ENCODE measurements around the gene TMEM88. TPM values are rescaled to one million over a fixed set of nuclear protein-coding genes. Genes with fewer than 3 reads are reported as not detected.
A peak's percentile ranks its signal among the peaks of the same experiment; 100 is the strongest.

The TMEM88 gene
- total RNA-seq, 4 donors from 2014 or later: 1.5 to 3.8 (median 1.6) TPM; not detected in 1

DNA sequence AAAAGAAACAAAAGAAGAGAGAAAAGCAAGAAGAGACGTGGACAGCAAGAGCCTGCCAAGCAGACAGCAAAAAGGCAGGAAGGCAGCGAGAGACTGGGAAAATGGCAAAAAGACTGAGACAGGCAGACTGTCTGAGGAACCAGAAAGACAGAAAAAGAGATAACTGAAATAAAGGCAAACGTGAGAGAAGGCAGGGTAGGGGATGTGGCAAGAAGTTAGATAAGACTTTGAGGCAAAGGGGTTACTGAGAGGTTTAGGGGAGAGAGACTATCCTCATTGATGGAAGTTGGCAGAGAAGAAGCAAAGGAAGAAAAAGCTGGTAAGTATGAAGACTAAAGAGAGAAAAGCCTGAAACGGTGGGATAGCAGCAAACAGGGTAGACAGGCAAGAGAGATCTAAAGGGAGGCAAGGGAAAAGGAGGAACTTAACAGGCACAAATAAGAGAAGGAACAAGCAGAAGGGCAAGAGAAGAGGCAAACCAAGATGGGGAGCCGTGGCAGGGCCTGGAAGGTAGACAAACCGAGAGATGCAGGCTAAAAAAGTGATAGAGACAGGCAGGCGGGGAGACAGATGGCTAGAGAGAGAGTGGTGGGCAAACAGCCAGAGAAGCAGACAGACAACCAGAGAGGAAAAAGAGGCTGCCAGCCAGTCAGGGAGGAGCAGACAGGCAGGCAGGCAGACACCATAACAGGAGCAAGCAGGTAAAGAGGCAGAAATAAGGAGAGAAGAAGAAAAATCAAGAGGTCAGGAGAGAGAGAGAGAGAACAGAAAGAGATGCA is 26.6 kb downstream of the TMEM88 start:
- H3K27me3 ChIP-seq: no peaks in the 10 kb centered on the region
- H3K4me1 ChIP-seq: peaks cover 20 to 55% (median 24%) of the 10 kb centered on the region in 3 donors
- no peak for TF ChIP-seq POLR2A (IDR thresholded peaks at IDR 0.05)
- TF ChIP-seq, protein P1, sequence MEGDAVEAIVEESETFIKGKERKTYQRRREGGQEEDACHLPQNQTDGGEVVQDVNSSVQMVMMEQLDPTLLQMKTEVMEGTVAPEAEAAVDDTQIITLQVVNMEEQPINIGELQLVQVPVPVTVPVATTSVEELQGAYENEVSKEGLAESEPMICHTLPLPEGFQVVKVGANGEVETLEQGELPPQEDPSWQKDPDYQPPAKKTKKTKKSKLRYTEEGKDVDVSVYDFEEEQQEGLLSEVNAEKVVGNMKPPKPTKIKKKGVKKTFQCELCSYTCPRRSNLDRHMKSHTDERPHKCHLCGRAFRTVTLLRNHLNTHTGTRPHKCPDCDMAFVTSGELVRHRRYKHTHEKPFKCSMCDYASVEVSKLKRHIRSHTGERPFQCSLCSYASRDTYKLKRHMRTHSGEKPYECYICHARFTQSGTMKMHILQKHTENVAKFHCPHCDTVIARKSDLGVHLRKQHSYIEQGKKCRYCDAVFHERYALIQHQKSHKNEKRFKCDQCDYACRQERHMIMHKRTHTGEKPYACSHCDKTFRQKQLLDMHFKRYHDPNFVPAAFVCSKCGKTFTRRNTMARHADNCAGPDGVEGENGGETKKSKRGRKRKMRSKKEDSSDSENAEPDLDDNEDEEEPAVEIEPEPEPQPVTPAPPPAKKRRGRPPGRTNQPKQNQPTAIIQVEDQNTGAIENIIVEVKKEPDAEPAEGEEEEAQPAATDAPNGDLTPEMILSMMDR (IDR thresholded peaks at IDR 0.05): no peak
- DNase-seq: no peak
- peak overlapping the region in 2 of 4 donors; percentile 13 to 99 for H3K27ac ChIP-seq
- no peaks in the 10 kb centered on the region for H3K9me3 ChIP-seq
- H3K4me3 ChIP-seq: no peak overlapping the region
- H3K36me3 ChIP-seq: peaks cover 0 to 39% (median 0%) of the 10 kb centered on the region in 3 donors
- WGBS, 2 donors: 44 to 47% methylated on average over 7 of the region's 7 CpGs
- intact Hi-C loops (cut with DNase I): no loop called here

DNA sequence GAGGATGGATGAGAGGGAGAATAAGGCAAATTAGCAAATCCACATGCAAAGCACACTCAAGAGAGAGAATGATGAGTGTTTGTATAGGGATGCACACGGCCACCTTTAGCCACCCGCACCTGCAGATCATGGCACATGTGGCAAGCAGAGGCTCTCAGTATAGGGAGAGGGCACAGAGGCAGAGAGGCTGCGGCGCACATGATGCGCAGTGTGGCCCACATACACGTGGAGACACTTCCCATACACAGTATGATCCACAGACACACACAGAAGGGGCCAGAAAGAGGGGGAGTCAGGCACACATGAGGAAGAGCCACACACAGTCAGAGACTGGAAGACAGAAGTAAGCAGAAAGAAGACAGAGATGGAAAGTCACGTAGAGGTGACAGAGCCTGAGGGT is 27.2 kb downstream of the TMEM88 start:
- WGBS, 2 donors: 57 to 67% methylated on average over 7 of the region's 7 CpGs

DNA sequence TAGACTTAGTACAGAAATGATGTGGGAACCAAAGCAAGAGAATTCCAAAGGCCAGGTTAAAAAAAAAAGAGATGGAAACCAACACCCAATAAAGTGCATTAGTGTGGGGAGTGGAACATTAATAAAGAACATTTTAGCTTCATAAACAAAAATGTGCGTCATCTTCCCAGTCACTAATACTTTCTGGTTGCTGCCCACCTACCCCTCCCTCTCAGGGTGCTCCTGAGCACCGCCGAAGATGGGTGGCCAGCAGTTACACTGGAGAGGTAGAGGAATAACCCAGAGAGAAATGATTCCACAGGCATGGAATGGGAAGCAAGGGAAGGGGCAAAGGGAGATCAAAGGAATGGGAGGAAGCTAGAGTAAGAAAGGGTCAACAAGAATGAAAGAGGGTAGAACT is 27.8 kb downstream of the TMEM88 start:
- DNase-seq: no peak
- no peaks in the 10 kb centered on the region for H3K27me3 ChIP-seq
- WGBS, 2 donors: 77 to 80% methylated on average over 3 of the region's 3 CpGs
- TF ChIP-seq POLR2A (IDR thresholded peaks at IDR 0.05): no peak
- TF ChIP-seq, protein P1 (IDR thresholded peaks at IDR 0.05): no peak
- H3K4me3 ChIP-seq: no peak overlapping the region
- H3K9me3 ChIP-seq: no peaks in the 10 kb centered on the region
- intact Hi-C loops (cut with DNase I): no loop called here
- peaks cover 0 to 39% (median 0%) of the 10 kb centered on the region in 3 donors for H3K36me3 ChIP-seq
- peak overlapping the region in 3 of 4 donors; percentile 38 to 99 (median 98) for H3K27ac ChIP-seq
- peaks cover 27 to 66% (median 35%) of the 10 kb centered on the region in 3 donors for H3K4me1 ChIP-seq

More for the DNA sequence above, 27.2 kb downstream of the TMEM88 start:
- Histone ChIP-seq H3K4me1 (peaks cover 26 to 61% (median 30%) of the 10 kb centered on the region in 3 donors), H3K4me3 (no peak overlapping the region), H3K9me3 (no peaks in the 10 kb centered on the region), H3K27ac (peak overlapping the region in 2 of 4 donors; percentile 98 to 99), H3K36me3 (peaks cover 0 to 39% (median 0%) of the 10 kb centered on the region in 3 donors), H3K27me3 (no peaks in the 10 kb centered on the region)
- intact Hi-C loops (cut with DNase I): no loop called here
- DNase-seq: no peak
- TF ChIP-seq POLR2A (IDR thresholded peaks at IDR 0.05): no peak

DNA sequence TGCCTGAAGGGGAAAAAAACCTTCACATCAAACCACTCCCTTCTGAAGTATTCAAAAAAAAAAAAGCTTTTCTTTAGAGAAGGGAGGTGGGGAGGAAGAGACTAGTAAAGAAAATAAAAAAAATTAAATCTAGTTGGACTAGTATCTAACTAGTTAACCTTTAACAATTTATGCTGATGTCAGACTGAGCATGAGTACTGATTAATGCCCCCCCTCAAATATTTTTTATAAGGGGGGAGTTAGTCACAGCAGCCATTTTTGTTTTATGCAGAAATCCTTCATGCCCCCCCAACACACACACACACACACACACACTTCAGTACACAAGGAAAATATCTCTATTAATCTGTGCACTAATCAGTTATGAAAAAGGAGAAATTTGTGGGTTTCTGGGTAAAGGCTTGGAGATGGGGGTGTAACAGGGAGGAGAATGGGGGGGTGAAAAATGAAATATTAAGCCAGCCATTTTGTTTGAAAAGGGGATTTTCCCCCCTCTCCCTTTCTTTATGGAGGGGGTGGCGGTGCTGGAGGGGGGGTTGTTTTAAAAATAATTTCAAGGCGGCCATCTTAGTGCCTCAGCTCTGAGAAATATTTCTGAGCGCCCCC is 29.0 kb downstream of the TMEM88 start:
- peaks cover 37 to 79% (median 47%) of the 10 kb centered on the region in 3 donors for H3K4me1 ChIP-seq
- intact Hi-C loops (cut with DNase I): no loop called here
- peak overlapping the region; percentile 54 to 99 (median 98) for H3K27ac ChIP-seq
- peaks cover 0 to 32% (median 0%) of the 10 kb centered on the region in 3 donors for H3K36me3 ChIP-seq
- H3K9me3 ChIP-seq: no peaks in the 10 kb centered on the region
- no peak for DNase-seq
- 0 to 2% methylated on average over 3 of the region's 3 CpGs for WGBS, 2 donors
- TF ChIP-seq POLR2A (IDR thresholded peaks at IDR 0.05): no peak
- TF ChIP-seq, protein P1 (IDR thresholded peaks at IDR 0.05): no peak
- H3K27me3 ChIP-seq: no peaks in the 10 kb centered on the region
- peak overlapping the region; percentile 85 to 97 (median 89) for H3K4me3 ChIP-seq

DNA sequence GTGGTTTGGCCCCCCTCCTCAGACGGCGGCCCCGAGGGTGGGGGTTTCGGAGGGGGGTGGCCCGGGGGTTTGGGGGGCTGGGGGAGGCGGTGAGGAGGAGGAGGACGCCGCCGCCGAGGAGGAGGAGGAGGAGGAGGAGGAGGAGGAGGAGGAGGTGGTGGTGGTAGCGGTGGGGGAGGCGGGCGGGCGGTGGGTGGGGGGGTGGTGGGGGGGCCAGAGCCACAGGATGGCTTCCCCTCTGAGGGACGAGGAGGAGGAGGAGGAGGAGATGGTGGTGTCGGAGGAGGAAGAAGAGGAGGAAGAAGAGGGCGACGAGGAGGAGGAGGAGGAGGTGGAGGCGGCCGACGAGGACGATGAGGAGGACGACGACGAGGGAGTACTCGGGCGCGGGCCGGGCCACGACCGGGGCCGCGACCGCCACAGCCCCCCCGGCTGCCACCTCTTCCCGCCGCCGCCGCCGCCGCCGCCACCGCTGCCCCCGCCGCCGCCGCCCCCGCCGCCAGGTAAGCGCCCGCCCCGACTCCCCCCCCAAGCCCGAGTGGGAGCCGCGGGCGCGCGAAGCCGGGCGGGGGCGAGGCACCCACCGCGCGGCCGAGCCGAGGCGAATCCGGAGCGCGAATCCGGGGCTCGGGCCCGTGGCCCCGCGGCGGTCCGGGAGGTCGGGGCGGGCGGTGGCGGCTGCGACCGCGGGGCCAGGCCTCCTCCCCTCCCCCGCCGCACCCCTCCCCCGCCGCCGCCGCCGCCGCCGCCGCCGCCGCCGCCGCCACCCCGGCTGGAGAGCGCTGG is 29.9 kb downstream of the TMEM88 start:
- peaks cover 0 to 24% (median 0%) of the 10 kb centered on the region in 3 donors for H3K36me3 ChIP-seq
- DNase-seq: no peak
- peaks cover 46 to 88% (median 56%) of the 10 kb centered on the region in 3 donors for H3K4me1 ChIP-seq
- peak overlapping the region; percentile 85 to 97 (median 89) for H3K4me3 ChIP-seq
- no peaks in the 10 kb centered on the region for H3K27me3 ChIP-seq
- no peaks in the 10 kb centered on the region for H3K9me3 ChIP-seq
- WGBS, 2 donors: 0 to 1% methylated on average over 11 to 19 of the region's 100 CpGs
- peak overlapping the region; percentile 98 to 99 (median 98) for H3K27ac ChIP-seq
- intact Hi-C loops (cut with DNase I): no loop called here
- TF ChIP-seq, protein P1 (IDR thresholded peaks at IDR 0.05): no peak
- TF ChIP-seq POLR2A (IDR thresholded peaks at IDR 0.05): no peak

Measured in esophagus squamous epithelium (tissue), 5 donors.